CD4-positive, alpha-beta T cell treated with Interleukin-6 at 100 ng/mL for 8 hours (primary cell): ENCODE results near the gene FALEC.

Source experiments
- DNase-seq: peaks from one replicate; pipeline ENCODE4 v3.0.0-alpha.2; 2020; ENCODE audit warnings: mixed read lengths, low spot score

FALEC gene

GRCh38 chr1:150515328-150516049, at the start of gene FALEC:
Gene FALEC, plus strand, starts transcription at chr1:150515752.
- peak; percentile 93 for DNase-seq

GRCh38 chr1:150466964-150467363, 48.6 kb upstream of the FALEC start:
- no peak for DNase-seq

GRCh38 chr1:150469291-150469690, 46.3 kb upstream of the FALEC start:
- no peak for DNase-seq

- no peak for DNase-seq
Measured at GRCh38 chr1:150472601-150473200, 42.9 kb upstream of the FALEC start.

- no peak for DNase-seq
Measured at GRCh38 chr1:150473659-150474058, 41.9 kb upstream of the FALEC start.

- no peak for DNase-seq
Measured at GRCh38 chr1:150474869-150475268, 40.7 kb upstream of the FALEC start.

- no peak for DNase-seq
Measured at GRCh38 chr1:150476754-150477153, 38.8 kb upstream of the FALEC start.

- no peak for DNase-seq
Measured at GRCh38 chr1:150477320-150477719, 38.2 kb upstream of the FALEC start.

GRCh38 chr1:150477733-150478132, 37.8 kb upstream of the FALEC start:
- no peak for DNase-seq

GRCh38 chr1:150479370-150479769, 36.2 kb upstream of the FALEC start:
- DNase-seq = no peak

- DNase-seq = no peak
Measured at GRCh38 chr1:150479927-150480352, 35.6 kb upstream of the FALEC start.

- DNase-seq = no peak
Measured at GRCh38 chr1:150484431-150484830, 31.1 kb upstream of the FALEC start.

GRCh38 chr1:150484861-150485260, 30.7 kb upstream of the FALEC start:
- DNase-seq = no peak

- DNase-seq = peak; percentile 97
Measured at GRCh38 chr1:150486966-150487762, 28.4 kb upstream of the FALEC start, which contains the start of gene TARS2. Gene TARS2, plus strand, starts transcription at chr1:150487419. Its CDS starts 32 bp downstream, at chr1:150487451.

- DNase-seq = no peak
Measured at GRCh38 chr1:150487763-150488115, 27.8 kb upstream of the FALEC start.

- no peak for DNase-seq
Measured at GRCh38 chr1:150493175-150493574, 22.4 kb upstream of the FALEC start.

- no peak for DNase-seq
Measured at GRCh38 chr1:150498342-150498741, 17.2 kb upstream of the FALEC start.

GRCh38 chr1:150505431-150505830, 10.1 kb upstream of the FALEC start:
- DNase-seq = no peak

GRCh38 chr1:150507912-150508864, 7.4 kb upstream of the FALEC start, which contains the start of gene ECM1:
Gene ECM1, plus strand, starts transcription at chr1:150508109. Its CDS starts 101 bp downstream, at chr1:150508210.
- no peak for DNase-seq

GRCh38 chr1:150508982-150509381, 6.6 kb upstream of the FALEC start:
- no peak for DNase-seq

GRCh38 chr1:150511551-150511950, 4.0 kb upstream of the FALEC start:
- DNase-seq = no peak
